WERI-Rb-1 (cell line): Measurements from ENCODE around the gene CDC40.

Experiments used
- DNase-seq: peaks from one replicate; pipeline ENCODE4 v3.0.0-alpha.2; 2020
- H3K27ac ChIP-seq: fragments of 250-450 bp; sonication (Bioruptor Pico); 2 replicates; pipeline ENCODE4 v1.5.1; 2020; ENCODE audit warnings: mild to moderate bottlenecking, moderate library complexity
- H3K27me3 ChIP-seq: fragments of 250-450 bp; sonication (Bioruptor Pico); 2 replicates; pipeline ENCODE4 v1.5.1; 2021; ENCODE audit warnings: mild to moderate bottlenecking, low read depth, moderate library complexity; ENCODE audit not compliant: insufficient read depth, severe bottlenecking
- H3K36me3 ChIP-seq: fragments of 250-450 bp; sonication (Bioruptor Pico); 2 replicates; pipeline ENCODE4 v1.5.1; 2020; ENCODE audit warnings: mild to moderate bottlenecking, moderate library complexity
- H3K4me3 ChIP-seq: 2 replicates; pipeline ENCODE4 v1.5.1; 2011; ENCODE audit warnings: low read depth, mild to moderate bottlenecking, control low read depth, low read length
- H3K9me3 ChIP-seq: fragments of 250-450 bp; sonication (Bioruptor Pico); 2 replicates; pipeline ENCODE4 v1.5.1; 2021; ENCODE audit warnings: mild to moderate bottlenecking, moderate library complexity; ENCODE audit not compliant: severe bottlenecking
- TF ChIP-seq, protein P1 (sequence below): IDR thresholded peaks from 2 replicates; pipeline ENCODE4 v1.5.1; 2011; ENCODE audit warnings: low read depth, mild to moderate bottlenecking, control low read depth, inconsistent platforms, low read length

The CDC40 gene

DNA sequence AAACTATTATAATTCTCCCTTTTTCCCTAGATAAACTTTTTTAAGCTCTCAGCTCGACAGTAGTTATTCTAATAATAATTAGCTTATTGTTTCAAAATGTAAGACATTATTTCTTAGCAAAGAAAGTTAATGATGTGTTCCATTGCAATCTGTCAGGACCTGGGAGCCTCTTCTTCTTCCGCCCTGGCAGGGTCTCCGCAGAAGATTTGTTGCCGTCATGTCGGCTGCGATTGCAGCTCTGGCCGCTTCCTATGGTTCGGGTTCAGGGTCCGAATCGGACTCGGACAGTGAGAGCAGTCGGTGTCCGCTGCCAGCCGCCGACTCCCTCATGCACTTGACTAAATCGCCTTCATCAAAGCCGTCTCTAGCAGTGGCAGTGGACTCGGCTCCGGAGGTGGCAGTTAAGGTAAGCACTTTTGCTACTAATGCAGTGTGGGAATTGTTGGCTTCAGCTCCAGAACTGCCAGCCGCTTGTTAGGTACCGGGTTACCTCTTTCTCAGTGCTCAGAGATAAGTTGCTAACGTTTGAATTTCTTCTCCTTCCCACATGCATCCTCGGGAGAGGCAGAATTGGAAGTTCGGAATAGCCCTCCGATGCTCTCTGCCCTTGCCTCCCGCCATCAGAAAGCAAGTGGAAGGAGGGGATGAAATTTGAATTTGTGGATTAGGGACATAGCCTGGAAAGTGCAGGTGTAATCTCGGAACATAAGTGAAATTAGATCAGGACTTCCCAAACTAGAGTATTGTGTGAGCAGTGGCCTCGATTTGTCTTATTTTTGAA is at the start of gene CDC40:
Gene CDC40, plus strand, starts transcription at position 200 of the 781 bp plus-strand sequence. Its CDS starts 18 bp downstream, at position 218.
- peak within 1 kb of the TSS; percentile 99 for H3K27ac ChIP-seq
- peak within 1 kb of the TSS; percentile 80 for H3K4me3 ChIP-seq
- DNase-seq = peak; percentile 53
- H3K36me3 ChIP-seq = no peaks in the 10 kb centered on the region; the same call in 1 of the 2 replicates
- TF ChIP-seq, protein P1, sequence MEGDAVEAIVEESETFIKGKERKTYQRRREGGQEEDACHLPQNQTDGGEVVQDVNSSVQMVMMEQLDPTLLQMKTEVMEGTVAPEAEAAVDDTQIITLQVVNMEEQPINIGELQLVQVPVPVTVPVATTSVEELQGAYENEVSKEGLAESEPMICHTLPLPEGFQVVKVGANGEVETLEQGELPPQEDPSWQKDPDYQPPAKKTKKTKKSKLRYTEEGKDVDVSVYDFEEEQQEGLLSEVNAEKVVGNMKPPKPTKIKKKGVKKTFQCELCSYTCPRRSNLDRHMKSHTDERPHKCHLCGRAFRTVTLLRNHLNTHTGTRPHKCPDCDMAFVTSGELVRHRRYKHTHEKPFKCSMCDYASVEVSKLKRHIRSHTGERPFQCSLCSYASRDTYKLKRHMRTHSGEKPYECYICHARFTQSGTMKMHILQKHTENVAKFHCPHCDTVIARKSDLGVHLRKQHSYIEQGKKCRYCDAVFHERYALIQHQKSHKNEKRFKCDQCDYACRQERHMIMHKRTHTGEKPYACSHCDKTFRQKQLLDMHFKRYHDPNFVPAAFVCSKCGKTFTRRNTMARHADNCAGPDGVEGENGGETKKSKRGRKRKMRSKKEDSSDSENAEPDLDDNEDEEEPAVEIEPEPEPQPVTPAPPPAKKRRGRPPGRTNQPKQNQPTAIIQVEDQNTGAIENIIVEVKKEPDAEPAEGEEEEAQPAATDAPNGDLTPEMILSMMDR = no peak
- H3K9me3 ChIP-seq = no peaks in the 10 kb centered on the region
- H3K27me3 ChIP-seq = no peaks in the 10 kb centered on the region

DNA sequence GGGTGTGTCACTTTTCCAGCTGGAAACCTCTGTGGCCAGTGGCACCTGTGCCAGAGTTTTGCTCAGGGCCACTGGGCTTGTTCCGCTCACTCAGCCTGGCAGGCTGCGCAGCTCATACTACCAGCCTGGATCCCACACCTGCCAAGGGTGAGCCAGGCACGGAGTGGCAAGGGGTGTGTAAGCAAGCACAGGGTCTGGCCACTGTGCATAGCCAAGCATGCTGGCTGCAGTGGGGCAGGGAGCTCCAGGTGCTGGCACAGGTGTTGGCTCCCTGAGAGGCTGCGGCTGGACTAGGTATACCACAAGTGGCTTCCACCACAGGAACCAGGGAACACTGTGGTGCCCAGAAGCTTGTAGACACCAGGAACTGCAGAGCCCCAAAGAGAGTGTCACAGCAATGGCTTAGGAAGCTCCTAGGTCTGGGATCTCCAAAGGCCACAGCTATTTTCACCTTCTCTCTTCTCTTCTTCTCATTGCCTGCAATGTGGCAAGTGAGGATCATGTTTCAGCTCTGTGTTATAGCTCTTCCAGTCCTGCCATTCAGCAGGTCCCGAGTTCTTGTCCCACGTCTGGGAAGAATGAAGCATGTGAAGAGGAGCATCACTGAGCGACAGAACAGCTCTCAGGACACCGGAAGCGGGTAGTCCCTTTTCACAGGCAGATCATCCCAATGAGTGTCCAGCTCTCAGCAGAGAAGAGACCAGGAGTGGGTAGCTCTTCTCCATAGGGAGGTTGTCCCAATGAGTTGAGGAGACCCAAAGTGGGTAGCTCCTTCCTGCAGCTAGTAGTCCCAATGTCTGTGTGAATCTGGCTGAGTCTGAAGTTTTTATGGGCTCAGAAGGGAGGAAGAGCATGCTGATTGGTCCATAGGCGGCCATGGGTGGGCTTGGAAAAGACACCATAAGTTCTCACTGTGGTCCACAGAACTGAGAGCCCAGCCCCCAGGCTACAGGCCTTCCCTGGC is 42.0 kb upstream of the CDC40 start:
- no peak for DNase-seq
- no peaks in the 10 kb centered on the region for H3K36me3 ChIP-seq

DNA sequence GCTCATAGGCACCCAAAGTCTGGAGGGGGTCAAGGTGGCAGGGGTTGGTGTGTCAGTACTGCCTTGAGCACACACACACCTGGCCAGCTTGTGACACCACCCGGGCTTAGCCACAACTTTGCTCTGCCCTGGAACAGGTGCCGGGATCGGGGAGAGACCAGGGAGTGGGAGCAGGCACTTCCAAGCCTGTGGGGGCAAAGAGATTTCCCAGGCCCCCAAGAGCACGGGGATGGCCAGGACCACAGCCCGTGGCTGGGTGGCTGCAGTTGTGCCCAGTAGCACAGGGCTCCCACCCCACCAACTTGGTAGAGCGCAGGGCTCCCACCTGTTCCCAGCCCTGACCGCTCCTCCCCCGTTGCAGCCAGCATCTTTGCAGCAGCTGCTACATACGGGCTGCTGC is 41.2 kb upstream of the CDC40 start:
- peaks cover 2% of the 10 kb centered on the region for H3K9me3 ChIP-seq
- TF ChIP-seq, protein P1 = no peak
- no peak overlapping the region for H3K4me3 ChIP-seq
- H3K36me3 ChIP-seq = no peaks in the 10 kb centered on the region
- H3K27me3 ChIP-seq = no peaks in the 10 kb centered on the region
- DNase-seq = no peak
- H3K27ac ChIP-seq = no peak overlapping the region

More for the DNA sequence above, 42.0 kb upstream of the CDC40 start:
- Histone ChIP-seq H3K4me3 (no peak overlapping the region), H3K27ac (no peak overlapping the region), H3K9me3 (peaks cover 2% of the 10 kb centered on the region), H3K27me3 (no peaks in the 10 kb centered on the region)
- TF ChIP-seq, protein P1 = no peak

DNA sequence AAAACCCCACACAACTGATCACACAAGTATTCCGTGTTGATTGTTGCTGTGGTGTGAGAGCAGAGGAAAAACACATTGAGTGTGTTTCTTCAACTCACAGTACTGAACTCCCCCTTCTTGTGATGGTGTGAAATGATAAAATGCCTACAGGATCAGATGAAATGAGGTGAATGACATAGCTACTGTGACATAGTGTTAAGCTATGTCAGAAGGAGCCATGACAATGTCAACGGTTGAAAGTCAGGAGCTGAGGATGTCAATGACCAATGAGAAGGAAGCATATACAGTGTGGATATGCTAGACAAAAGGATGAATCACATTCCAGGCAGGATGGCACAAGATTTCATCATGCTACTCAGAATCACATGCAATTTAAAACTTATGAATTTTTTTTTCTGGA is 39.6 kb upstream of the CDC40 start:
- peaks cover 2% of the 10 kb centered on the region for H3K9me3 ChIP-seq
- no peak for DNase-seq
- no peaks in the 10 kb centered on the region for H3K36me3 ChIP-seq
- H3K27ac ChIP-seq = no peak overlapping the region
- no peak overlapping the region for H3K4me3 ChIP-seq
- H3K27me3 ChIP-seq = no peaks in the 10 kb centered on the region
- TF ChIP-seq, protein P1 = no peak

DNA sequence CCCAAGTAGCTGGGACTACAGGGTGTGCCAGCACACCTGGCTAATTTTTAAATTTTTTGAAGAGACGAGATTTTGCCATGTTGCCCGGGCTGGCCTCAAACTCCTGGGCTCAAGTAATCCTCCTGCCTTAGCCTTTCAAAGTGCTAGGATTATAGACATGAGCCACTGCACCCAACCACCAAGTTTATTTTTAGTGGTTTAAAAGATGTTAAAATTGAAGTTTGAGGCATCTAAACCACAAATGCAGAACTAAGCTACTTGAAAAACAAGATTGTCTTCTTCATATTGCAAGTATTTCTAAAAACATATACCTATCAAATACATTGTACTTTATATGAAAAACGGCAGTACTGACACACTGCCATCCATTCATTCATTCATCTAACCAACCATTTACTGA is 32.4 kb upstream of the CDC40 start:
- Histone ChIP-seq H3K27me3 (no peaks in the 10 kb centered on the region), H3K27ac (no peak overlapping the region), H3K4me3 (no peak overlapping the region), H3K9me3 (no peaks in the 10 kb centered on the region), H3K36me3 (no peaks in the 10 kb centered on the region)
- DNase-seq = no peak
- TF ChIP-seq, protein P1 = no peak
